Common myeloid progenitor, CD34-positive (primary cell): ENCODE data around the gene NUP58. TPM values are rescaled to one million over a fixed set of nuclear protein-coding genes. Genes with fewer than 3 reads are reported as not detected.

Experiments
- CTCF ChIA-PET: fragments of 350-600 bp; sonication (Branson Sonifier 250); formaldehyde crosslinking; loops from one replicate; lab custom pipeline; 2021; ENCODE audit warnings: antibody characterized with exemption; lab: Charles Lee
- POLR2A ChIA-PET: fragments of 350-600 bp; sonication (Branson Sonifier 250); formaldehyde crosslinking; loops from one replicate; lab custom pipeline; 2021; ENCODE audit warnings: antibody characterized with exemption; lab: Charles Lee
- DNase-seq, 3 donors: peaks; one replicate each; pipeline versions ENCODE4 v3.0.0 to v3.0.0-alpha.2; 2013
- H3K27ac ChIP-seq, 2 experiments: 1 replicate in 1 of 2; 2 replicates in 1 of 2; pipeline ENCODE4 v1.7.0; 2013; ENCODE audit warnings: inconsistent platforms in 2 of 2, low read length in 2 of 2, mild to moderate bottlenecking in 2 of 2, low read depth in 1 of 2, moderate library complexity in 1 of 2; ENCODE audit not compliant: severe bottlenecking in 2 of 2, insufficient read depth in 1 of 2, poor library complexity in 1 of 2
- H3K27me3 ChIP-seq, 5 experiments: replicated peaks in 2 of 5; 1 replicate in 3 of 5; 2 replicates in 2 of 5; pipeline versions ENCODE4 v1.6.1 to v1.7.0; 2013; ENCODE audit warnings: low read length in 4 of 5, mild to moderate bottlenecking in 2 of 5, moderate library complexity in 2 of 5, inconsistent platforms in 1 of 5; ENCODE audit not compliant: insufficient read depth in 5 of 5, control insufficient read depth in 4 of 5
- H3K36me3 ChIP-seq, 4 experiments: 1 replicate in 2 of 4; 2 replicates in 2 of 4; pipeline versions ENCODE4 v1.6.1 to v1.7.0; 2013; ENCODE audit warnings: low read length in 3 of 4, control low read depth in 1 of 4, mild to moderate bottlenecking in 1 of 4; ENCODE audit not compliant: control insufficient read depth in 4 of 4, insufficient read depth in 4 of 4
- H3K4me1 ChIP-seq, 4 experiments: 1 replicate in 3 of 4; 2 replicates in 1 of 4; pipeline versions ENCODE4 v1.6.1 to v1.7.1; 2013; ENCODE audit warnings: low read length in 3 of 4, mild to moderate bottlenecking in 3 of 4, control low read depth in 1 of 4, inconsistent platforms in 1 of 4, moderate library complexity in 1 of 4; ENCODE audit not compliant: control insufficient read depth in 4 of 4, insufficient read depth in 4 of 4; ENCODE audit errors: control extremely low read depth in 1 of 4
- H3K4me3 ChIP-seq, 7 experiments: 1 replicate in 4 of 7; 2 replicates in 3 of 7; pipeline versions ENCODE4 v1.5.1 to v1.7.0; 2013; ENCODE audit warnings: mild to moderate bottlenecking in 7 of 7, low read length in 6 of 7, moderate library complexity in 6 of 7, inconsistent platforms in 2 of 7, low read depth in 2 of 7, control low read depth in 1 of 7; ENCODE audit not compliant: insufficient read depth in 4 of 7, control insufficient read depth in 1 of 7; ENCODE audit errors: extremely low read depth in 1 of 7
- H3K9me3 ChIP-seq, 5 experiments: 1 replicate in 4 of 5; 2 replicates in 1 of 5; pipeline versions ENCODE4 v1.6.1 to v1.7.1; 2013; ENCODE audit warnings: low read length in 4 of 5, mild to moderate bottlenecking in 2 of 5, inconsistent platforms in 1 of 5, low read depth in 1 of 5, moderate library complexity in 1 of 5; ENCODE audit not compliant: control insufficient read depth in 4 of 5, insufficient read depth in 2 of 5; ENCODE audit errors: control extremely low read depth in 1 of 5
- WGBS: methylation state at CpG from one replicate; pipeline ENCODE4 v1.1.5; 2013; ENCODE audit not compliant: insufficient coverage; 5-methylcytosine and 5-hydroxymethylcytosine counted together
- polyA plus RNA-seq: library from polyadenylated mRNA; unstranded; fragments of 120-200 nt; gene quantifications from one replicate; pipeline ENCODE4 v1.2.1, GENCODE V29; 2013

NUP58 gene
- 39.7 TPM for polyA plus RNA-seq

GRCh38 chr13:25301347-25302113 lies at the start of gene NUP58:
NUP58 (plus strand) TSS chr13:25301625; CDS start chr13:25301774, 149 bp downstream.
- CTCF ChIA-PET = interaction anchor here (1.7 to 4.5 kb wide), 2 partner anchors 9 to 12 kb away, joined by 5 to 15 read pairs; no protein-coding TSS in a partner anchor
- H3K4me3 ChIP-seq = peak within 1 kb of the TSS; percentile 79 to 95 (median 91)
- WGBS = under 1% methylated on average over 61 of the region's 64 CpGs
- H3K4me1 ChIP-seq = peaks cover 9 to 21% (median 15%) of the 10 kb centered on the region in 4 experiments
- peaks cover 0 to 27% (median 5%) of the 10 kb centered on the region in 4 experiments for H3K36me3 ChIP-seq
- POLR2A ChIA-PET = interaction anchor here (0.6 kb wide), 2 partner anchors 15 to 22 kb away, joined by 3 read pairs; no protein-coding TSS in a partner anchor
- DNase-seq = peak; percentile 95 to 98 (median 97)
- H3K9me3 ChIP-seq = no peaks in the 10 kb centered on the region
- H3K27me3 ChIP-seq = peaks cover 0 to 7% (median 0%) of the 10 kb centered on the region in 5 experiments
- peak within 1 kb of the TSS; percentile 93 to 96 for H3K27ac ChIP-seq

- no peak overlapping the region for H3K27ac ChIP-seq
- H3K36me3 ChIP-seq = peaks cover 5 to 30% (median 16%) of the 10 kb centered on the region in 4 experiments
- ChIA-PET POLR2A (no interaction called here), CTCF (interaction anchor here (0.9 to 1.7 kb wide), 3 partner anchors 15 to 39 kb away, joined by 3 to 4 read pairs (median 4); no protein-coding TSS in a partner anchor)
- WGBS = 92% methylated on average over 2 of the region's 4 CpGs
- H3K4me1 ChIP-seq = peaks cover 0 to 6% (median 2%) of the 10 kb centered on the region in 4 experiments
- H3K4me3 ChIP-seq = no peak overlapping the region
- no peak for DNase-seq
- H3K27me3 ChIP-seq = no peaks in the 10 kb centered on the region
- H3K9me3 ChIP-seq = no peaks in the 10 kb centered on the region
These were observed 49.2 kb upstream of the NUP58 start for GRCh38 chr13:25252225-25252624.

DNA sequence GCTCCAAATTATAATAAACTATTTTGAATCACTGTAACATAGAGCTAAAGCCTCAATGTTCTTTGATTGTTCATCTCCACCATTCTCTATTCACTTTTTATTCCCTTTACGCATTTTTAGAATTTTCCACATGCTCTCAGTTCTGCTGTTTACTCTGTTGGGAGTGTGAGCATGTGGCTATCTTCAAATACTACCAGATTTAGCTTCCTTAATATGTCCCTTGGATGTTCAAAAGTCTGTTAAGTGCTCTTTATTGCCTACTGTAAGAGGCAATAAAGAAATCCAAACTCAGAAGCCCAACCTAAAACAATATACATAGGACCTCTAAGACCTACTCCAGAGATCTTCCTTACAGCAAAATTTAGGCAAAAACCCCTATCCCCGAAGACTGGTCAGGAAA lies 48.7 kb upstream of the NUP58 start:
- Histone ChIP-seq H3K9me3 (no peaks in the 10 kb centered on the region), H3K27ac (no peak overlapping the region), H3K36me3 (peaks cover 6 to 34% (median 18%) of the 10 kb centered on the region in 4 experiments), H3K4me1 (peaks cover 0 to 4% (median 2%) of the 10 kb centered on the region in 4 experiments), H3K27me3 (no peaks in the 10 kb centered on the region), H3K4me3 (no peak overlapping the region)
- no CpG with 5 or more reads among the region's 2 CpGs for WGBS
- ChIA-PET POLR2A (no interaction called here), CTCF (interaction anchor here (0.9 to 1.7 kb wide), 5 partner anchors 15 to 39 kb away, joined by 3 to 4 read pairs (median 4); no protein-coding TSS in a partner anchor)
- no peak for DNase-seq

DNA sequence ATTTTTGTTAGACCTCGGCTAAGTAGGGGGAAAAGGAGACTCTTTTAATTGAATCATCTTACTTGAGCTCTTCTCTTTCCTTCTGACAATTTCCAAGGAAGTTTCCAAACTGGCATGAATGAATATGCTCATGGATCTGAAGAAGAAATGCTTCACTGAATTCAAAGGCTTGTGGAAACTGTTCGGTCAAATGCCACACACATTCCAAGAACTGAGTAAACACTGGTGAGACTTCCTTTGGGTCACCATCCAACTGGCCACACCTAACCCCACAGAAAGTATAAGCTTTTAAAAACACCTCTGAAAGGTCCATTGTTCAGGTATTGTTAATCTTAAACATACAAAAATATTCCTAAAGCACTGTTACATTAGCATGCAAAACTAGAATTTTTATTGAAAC lies 47.7 kb upstream of the NUP58 start:
- Histone ChIP-seq H3K27me3 (no peaks in the 10 kb centered on the region), H3K4me1 (no peaks in the 10 kb centered on the region), H3K4me3 (no peak overlapping the region), H3K27ac (no peak overlapping the region), H3K9me3 (no peaks in the 10 kb centered on the region), H3K36me3 (peaks cover 6 to 34% (median 20%) of the 10 kb centered on the region in 4 experiments)
- ChIA-PET CTCF (interaction anchor here (0.8 to 1.7 kb wide), 5 partner anchors 16 to 30 kb away, joined by 3 to 4 read pairs (median 4); no protein-coding TSS in a partner anchor), POLR2A (no interaction called here)
- no peak for DNase-seq
- WGBS = 100% methylated on average over 1 of the region's 2 CpGs

GRCh38 chr13:25262261-25262660 lies 39.2 kb upstream of the NUP58 start:
- H3K36me3 ChIP-seq = peaks cover 2 to 43% (median 34%) of the 10 kb centered on the region in 4 experiments
- 100% methylated on average over 3 of the region's 4 CpGs for WGBS

GRCh38 chr13:25266706-25267105 lies 34.7 kb upstream of the NUP58 start:
- peaks cover 0 to 31% (median 26%) of the 10 kb centered on the region in 4 experiments for H3K36me3 ChIP-seq
- no peaks in the 10 kb centered on the region for H3K27me3 ChIP-seq
- ChIA-PET POLR2A (no interaction called here), CTCF (interaction anchor here (1.0 to 1.8 kb wide), 3 partner anchors 9 to 20 kb away, joined by 3 to 10 read pairs (median 4); partner anchors contain the start of gene MTMR6)
- DNase-seq = no peak
- H3K4me3 ChIP-seq = no peak overlapping the region
- no peaks in the 10 kb centered on the region for H3K4me1 ChIP-seq
- H3K27ac ChIP-seq = no peak overlapping the region
- no peaks in the 10 kb centered on the region for H3K9me3 ChIP-seq
- 89% methylated on average over 3 of the region's 5 CpGs for WGBS

More at GRCh38 chr13:25262261-25262660, 39.2 kb upstream of the NUP58 start:
- ChIA-PET CTCF (interaction anchor here (0.9 kb wide), 1 partner anchor 26 kb away, joined by 3 read pairs; no protein-coding TSS in a partner anchor), POLR2A (no interaction called here)
- DNase-seq = no peak
- no peak overlapping the region for H3K4me3 ChIP-seq
- H3K27ac ChIP-seq = no peak overlapping the region
- H3K4me1 ChIP-seq = no peaks in the 10 kb centered on the region
- H3K9me3 ChIP-seq = no peaks in the 10 kb centered on the region
- H3K27me3 ChIP-seq = no peaks in the 10 kb centered on the region
